ENCODE results near the gene FRAS1.

The FRAS1 gene

DNA sequence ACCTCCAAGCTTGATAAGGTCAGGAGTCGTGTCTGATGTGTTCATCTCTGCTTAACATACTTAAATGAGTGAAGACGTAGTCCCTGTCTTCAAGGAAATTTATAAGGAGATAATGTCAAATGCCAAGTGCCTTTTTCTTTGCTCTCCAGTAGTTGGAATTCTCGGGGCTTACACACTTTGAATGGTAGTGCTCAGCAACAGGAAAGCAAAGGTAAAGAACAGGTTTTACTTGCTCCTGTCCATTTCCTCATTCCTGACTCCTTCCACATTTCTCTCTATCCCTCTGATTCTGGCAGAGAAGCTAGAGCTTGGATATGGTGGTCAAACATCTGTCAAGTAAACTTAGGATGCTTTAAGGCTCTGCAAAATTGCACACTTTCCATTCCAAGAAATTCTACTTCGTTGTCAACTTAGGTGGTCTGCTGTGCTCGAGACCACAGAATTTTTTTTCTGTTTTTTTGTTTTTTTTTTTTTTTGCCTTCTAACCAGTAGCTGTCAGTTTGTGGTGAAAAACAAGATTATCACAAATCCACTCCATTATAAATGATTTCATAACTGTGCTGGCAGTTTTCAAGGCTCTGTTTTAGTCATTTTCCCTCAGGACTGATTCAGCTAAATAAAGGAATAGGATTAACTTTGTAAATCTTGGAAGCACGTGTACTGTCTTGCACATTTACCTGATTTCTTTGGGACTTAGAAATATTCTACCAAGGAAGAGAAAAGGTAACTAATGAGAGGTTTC, 313.7 kb downstream of the FRAS1 start:
- no peak for DNase-seq (ENCODE audit: low read depth in 2 of 2)

DNA sequence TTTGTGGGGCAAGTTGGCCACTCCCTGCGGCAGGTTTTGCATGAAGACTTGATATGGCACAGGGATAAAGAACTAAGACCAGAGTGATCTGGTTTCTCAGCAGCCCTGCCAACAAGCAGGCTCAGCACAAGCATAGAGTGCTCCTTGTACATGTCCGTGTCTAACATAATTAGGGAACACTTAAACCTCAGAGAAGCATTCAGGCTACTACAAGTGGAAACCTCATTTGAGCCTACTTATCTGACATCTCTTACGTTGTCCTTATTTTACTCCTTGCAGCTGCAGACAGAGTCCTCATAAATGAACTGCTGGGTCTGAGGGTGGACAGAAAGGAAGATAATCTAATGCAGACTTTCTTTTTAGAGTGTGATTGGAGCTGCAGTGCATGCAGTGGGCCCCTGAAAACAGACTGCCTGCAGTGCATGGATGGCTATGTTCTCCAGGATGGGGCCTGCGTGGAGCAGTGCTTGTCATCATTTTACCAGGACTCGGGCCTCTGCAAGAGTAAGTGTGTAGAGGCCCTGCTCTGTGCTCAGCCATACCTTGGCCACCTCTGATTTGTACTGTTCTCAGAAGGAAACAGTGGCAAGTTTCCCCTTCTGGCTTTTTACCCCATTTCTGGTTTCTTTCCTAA, 315.3 kb downstream of the FRAS1 start:
- DNase-seq (ENCODE audit: low read depth in 2 of 2), result no peak

DNA sequence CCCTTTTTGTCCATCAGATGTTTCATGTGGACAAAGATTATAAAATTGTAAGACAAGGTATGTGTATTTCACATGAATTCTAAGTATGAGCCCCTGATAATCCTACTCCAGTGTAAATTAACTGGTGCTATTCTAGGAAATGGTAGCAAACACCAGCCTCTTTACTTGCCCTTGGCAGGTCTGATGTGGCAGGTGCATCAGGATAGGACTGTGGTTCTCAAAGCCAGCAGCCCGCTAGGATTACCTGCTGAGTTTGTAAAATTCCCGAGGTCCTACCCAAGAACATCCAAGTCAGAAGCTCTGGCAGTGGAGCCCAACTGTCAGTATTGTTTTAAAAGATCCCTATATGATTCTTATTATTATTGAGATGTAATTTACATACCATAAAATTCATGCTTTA, 320.4 kb downstream of the FRAS1 start:
- no peak for DNase-seq (ENCODE audit: low read depth in 2 of 2)

DNA sequence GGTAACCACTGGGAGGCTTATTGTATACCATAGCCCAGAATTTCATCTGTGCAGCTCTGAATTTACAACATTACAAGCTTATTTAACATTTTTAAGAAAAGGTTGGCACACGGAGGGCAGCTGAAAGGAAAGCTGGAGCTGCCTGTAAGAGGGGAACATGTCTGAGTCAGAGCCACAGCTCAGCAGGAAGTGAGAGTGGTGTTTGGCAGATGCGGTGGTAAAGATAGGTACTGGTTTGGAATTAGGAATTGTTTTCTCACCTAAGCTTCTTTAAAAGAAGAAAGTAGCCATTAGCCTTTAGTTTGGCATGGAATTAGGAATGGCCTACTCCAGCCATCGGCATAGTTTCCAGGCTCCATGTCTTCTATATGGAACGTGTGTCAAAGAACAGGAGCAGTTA, 321.9 kb downstream of the FRAS1 start:
- no peak for DNase-seq (ENCODE audit: low read depth in 2 of 2)

GRCh38 chr4:78379991-78380729, 323.0 kb downstream of the FRAS1 start:
- no peak for DNase-seq (ENCODE audit: low read depth in 2 of 2)

DNA sequence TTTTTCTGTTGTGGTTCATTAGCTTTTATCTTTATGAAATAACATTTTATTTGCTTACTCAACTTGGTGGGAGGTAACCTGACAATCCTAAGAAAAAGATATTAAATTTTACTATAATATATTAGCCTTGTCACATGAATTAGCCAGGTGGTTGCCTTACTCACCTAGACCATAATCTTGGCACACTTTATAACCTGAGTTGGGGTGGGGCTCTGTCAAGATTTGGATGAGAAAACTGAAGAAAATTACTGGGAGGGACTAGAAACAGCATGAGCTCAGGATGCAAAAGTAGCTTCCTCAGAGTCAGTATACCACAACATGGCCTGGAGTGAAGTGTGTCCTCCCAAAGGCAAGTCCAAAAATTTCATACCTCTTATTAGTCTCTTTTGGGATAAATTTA, 329.6 kb downstream of the FRAS1 start:
- DNase-seq (ENCODE audit: low read depth in 2 of 2), result no peak

DNA sequence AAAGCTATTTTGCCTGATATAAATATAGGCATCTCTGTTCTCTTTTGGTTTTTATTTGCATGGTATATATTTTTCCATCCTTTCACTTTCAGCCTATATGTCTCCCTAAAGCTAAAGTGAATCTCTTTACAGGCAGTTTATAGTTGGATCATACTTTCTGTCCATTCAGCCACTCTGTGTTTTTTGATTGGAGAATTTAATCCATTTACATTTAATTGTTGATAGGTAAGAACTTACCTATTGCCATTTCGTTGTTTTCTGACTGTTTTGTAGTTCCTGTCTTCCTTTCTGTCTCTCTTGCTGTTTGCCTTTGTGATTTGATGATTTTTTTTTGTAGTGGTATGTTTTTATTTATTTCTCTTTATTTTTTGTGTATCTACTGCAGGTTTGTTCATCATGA, 338.5 kb downstream of the FRAS1 start:
- no peak for DNase-seq (ENCODE audit: low read depth in 2 of 2)

GRCh38 chr4:78396613-78397291, 339.6 kb downstream of the FRAS1 start:
- DNase-seq (ENCODE audit: low read depth in 2 of 2), result no peak

DNA sequence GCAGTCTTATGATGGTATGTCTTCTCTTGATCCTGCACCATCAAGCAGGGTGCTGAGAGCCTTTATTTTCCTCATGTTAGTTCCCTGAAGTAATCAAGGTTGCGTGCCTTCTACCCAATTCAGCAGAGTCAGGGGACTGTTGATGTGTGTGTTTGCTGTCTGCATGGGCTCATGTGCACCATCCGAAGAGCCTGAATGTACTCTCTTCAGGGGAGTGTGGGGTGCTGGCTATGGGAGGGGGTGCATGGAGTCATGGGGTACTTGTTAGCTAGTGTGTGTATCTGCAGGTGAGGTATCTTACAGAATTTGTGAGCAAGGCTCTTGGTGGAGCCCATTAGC, 340.1 kb downstream of the FRAS1 start:
- DNase-seq (ENCODE audit: low read depth in 2 of 2), result no peak

- no peak for DNase-seq (ENCODE audit: low read depth in 2 of 2)
Measured at GRCh38 chr4:78409612-78410202, 352.6 kb downstream of the FRAS1 start.

GRCh38 chr4:78410225-78410624, 353.1 kb downstream of the FRAS1 start:
- no peak for DNase-seq (ENCODE audit: low read depth in 2 of 2)

- no peak for DNase-seq (ENCODE audit: low read depth in 2 of 2)
Measured at GRCh38 chr4:78410676-78411075, 353.6 kb downstream of the FRAS1 start.

GRCh38 chr4:78414116-78414515, 357.0 kb downstream of the FRAS1 start:
- DNase-seq (ENCODE audit: low read depth in 2 of 2), result no peak

DNA sequence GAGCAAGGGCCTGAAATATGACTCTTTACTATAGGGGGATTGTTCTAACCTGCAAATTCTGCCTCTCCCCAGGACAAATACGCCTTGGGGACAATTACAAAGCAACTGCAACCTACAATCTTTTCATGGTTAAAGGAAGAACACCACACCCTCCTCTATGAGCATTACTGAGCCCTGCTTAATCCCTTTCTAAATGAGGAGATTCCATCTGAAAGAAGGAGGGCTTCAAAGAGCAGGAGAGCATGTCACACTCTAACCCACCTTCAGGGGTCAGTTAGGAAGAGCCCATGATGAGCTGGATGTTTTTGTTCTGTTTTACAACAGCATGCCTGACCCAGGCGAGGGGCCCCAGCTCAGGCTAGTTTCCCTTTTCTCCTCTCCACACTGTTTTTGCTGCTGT, 360.5 kb downstream of the FRAS1 start:
- no peak for DNase-seq (ENCODE audit: low read depth in 2 of 2)

DNA sequence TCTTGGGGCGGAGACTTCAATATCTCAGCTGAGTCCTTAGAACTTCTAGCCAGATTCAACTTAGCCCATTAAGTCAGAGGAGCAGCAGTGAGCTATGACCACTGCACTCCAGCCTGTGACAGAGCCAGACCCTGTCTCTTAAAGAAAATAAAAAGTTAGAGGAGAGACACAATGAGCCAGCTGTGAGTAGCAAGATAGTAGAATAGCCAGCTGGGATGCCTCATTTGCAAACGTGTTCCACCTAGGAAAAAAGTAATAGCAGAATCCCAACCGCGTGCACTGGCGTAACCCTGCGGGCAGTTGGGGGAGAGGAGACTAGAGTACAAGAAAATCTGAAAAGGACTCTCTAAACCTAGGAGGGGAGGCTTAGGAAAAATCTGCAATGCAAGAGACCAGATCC, 361.3 kb downstream of the FRAS1 start:
- DNase-seq (ENCODE audit: low read depth in 2 of 2), result no peak

- no peak for DNase-seq (ENCODE audit: low read depth in 2 of 2)
Measured at GRCh38 chr4:78423790-78424189, 366.7 kb downstream of the FRAS1 start.

GRCh38 chr4:78424461-78424860, 367.3 kb downstream of the FRAS1 start:
- no peak for DNase-seq (ENCODE audit: low read depth in 2 of 2)

DNA sequence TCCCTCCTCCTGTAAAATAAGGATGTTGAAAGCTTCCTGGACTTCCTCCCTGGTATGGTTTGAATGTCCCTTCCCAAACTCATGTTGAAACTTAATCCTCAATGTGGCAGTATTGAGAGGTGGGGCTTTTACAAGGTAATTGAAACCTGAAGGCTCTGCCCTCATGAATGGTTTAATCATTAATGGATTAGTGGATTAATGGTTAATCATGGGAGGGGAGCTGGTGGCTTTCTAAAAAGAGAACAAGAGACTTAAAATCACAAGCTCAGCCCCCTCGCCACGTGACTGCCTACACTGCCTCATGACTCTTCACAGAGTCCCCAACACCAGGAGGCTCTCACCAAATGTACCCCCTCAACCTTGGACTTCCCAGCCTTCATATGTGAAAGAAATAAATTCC, 369.8 kb downstream of the FRAS1 start:
- DNase-seq (ENCODE audit: low read depth in 2 of 2), result no peak

- DNase-seq (ENCODE audit: low read depth in 2 of 2), result no peak
Measured at GRCh38 chr4:78428996-78429395, 371.9 kb downstream of the FRAS1 start.

DNA sequence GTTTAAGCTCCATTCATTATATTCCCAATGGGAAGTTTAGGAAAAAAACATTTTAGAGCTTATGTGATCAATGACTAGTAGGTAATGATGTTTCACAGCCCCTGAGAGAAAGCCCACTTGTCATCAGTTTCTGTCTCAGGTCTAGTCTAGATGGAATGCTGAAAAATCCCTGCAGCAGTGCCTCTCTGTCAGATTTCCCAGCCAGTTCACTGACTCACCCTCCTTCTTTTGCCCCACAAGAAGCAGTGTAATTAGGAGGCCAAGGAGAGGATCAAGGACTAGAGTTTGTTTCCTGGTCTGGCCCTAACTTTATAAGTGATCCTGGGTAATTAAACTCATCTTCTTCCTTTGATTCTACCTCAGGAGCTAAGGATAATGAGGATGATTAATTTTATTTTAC, 375.8 kb downstream of the FRAS1 start:
- no peak for DNase-seq (ENCODE audit: low read depth in 2 of 2)

DNA sequence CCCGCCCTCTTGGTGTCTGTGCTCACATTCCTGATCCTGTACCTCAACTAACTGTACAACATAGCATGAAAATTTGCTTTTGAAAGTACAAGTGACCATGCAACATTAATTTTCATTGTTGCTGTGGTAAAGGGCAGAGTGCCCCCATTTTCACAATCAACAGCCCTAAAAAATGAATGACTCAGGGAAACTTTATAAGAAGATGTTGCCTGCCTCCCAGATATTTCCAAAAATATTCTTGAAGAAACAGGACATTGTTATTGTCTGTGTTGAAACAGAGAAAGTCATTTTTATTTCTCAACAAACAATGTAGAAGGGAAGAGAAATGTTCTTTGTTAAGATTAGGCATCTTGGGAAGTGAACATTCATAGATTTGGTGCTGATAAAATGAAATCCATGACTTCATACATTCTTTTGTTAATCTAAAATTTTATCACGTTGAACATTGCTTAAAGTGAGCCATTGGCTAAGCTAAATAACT, 380.5 kb downstream of the FRAS1 start:
- DNase-seq (ENCODE audit: low read depth in 2 of 2), result no peak

DNA sequence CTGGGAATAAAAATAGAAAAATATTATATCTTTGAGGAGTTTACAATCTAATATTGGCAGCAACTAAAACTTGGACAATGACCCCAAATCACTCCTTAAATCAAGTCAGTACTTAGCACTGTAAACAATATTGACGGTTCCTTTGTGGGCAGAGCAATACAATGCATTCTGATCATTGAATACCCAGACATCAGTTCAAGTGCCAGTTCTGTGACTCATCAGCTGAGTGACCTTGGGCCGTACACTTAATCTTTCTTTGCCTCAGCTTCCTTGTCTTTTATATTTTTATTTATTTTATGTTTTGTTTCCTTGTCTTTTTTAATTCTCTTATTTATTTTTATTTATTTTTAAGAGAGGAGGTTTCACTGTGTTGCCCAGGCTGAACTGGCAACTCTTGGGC, 382.2 kb downstream of the FRAS1 start:
- DNase-seq (ENCODE audit: low read depth in 2 of 2), result no peak
